Liver (tissue), 9 donors: ENCODE data around the gene PAK4. TPM values are rescaled to one million over a fixed set of nuclear protein-coding genes. Genes with fewer than 3 reads are reported as not detected.
"Not testable (repeated sequence)": the region's sequence is repeated elsewhere in the genome, so short reads cannot be mapped to it uniquely, and the experiment has no call there.

Experiments
- DNase-seq: peaks from one replicate; pipeline ENCODE4 v3.0.0-alpha.2; 2017; ENCODE audit warnings: low spot score
- H3K27ac ChIP-seq, 2 donors: one replicate each; pipeline ENCODE4 v1.7.0; 2013; ENCODE audit warnings: inconsistent platforms in 2 of 2, low read length in 2 of 2, control low read depth in 1 of 2, low read depth in 1 of 2, mild to moderate bottlenecking in 1 of 2
- H3K27me3 ChIP-seq, 4 donors: one replicate each; pipeline versions ENCODE4 v1.6.1 to v1.7.0; 2013; ENCODE audit warnings: low read length in 3 of 4, inconsistent platforms in 1 of 4, mild to moderate bottlenecking in 1 of 4, moderate library complexity in 1 of 4; ENCODE audit not compliant: control insufficient read depth in 4 of 4, insufficient read depth in 4 of 4
- H3K36me3 ChIP-seq, 4 donors: one replicate each; pipeline versions ENCODE4 v1.6.1 to v1.7.0; 2013; ENCODE audit warnings: low read length in 3 of 4, mild to moderate bottlenecking in 3 of 4, low read depth in 1 of 4, moderate library complexity in 1 of 4; ENCODE audit not compliant: control insufficient read depth in 4 of 4, insufficient read depth in 3 of 4
- H3K4me1 ChIP-seq, 4 donors: one replicate each; pipeline versions ENCODE4 v1.6.1 to v1.7.0; 2013; ENCODE audit warnings: low read length in 3 of 4, mild to moderate bottlenecking in 3 of 4, moderate library complexity in 1 of 4; ENCODE audit not compliant: control insufficient read depth in 4 of 4, insufficient read depth in 4 of 4
- H3K4me3 ChIP-seq, 3 donors: one replicate each; pipeline versions ENCODE4 v1.6.1 to v1.7.0; 2013; ENCODE audit warnings: low read length in 3 of 3, control low read depth in 1 of 3, low read depth in 1 of 3, mild to moderate bottlenecking in 1 of 3
- H3K9ac ChIP-seq, 2 donors: one replicate each; pipeline ENCODE4 v1.7.0; 2013; ENCODE audit warnings: low read length in 2 of 2, mild to moderate bottlenecking in 2 of 2, moderate library complexity in 2 of 2, control low read depth in 1 of 2, low read depth in 1 of 2
- H3K9me3 ChIP-seq, 4 donors: one replicate each; pipeline versions ENCODE4 v1.6.1 to v1.7.0; 2013; ENCODE audit warnings: low read length in 3 of 4; ENCODE audit not compliant: control insufficient read depth in 4 of 4
- ATF3 ChIP-seq: IDR thresholded peaks from 2 replicates; pipeline ENCODE4 v1.6.1; 2016; ENCODE audit warnings: antibody characterized with exemption
- CTCF ChIP-seq: fragments of 150-350 bp; IDR thresholded peaks from 2 replicates; pipeline ENCODE4 v1.5.1; 2017; ENCODE audit warnings: improper control_type of control experiment, low read depth, low read length; ENCODE audit not compliant: missing input control
- EGR1 ChIP-seq, 2 donors: IDR thresholded peaks; 2 replicates each; pipeline ENCODE4 v1.6.1; 2016 to 2018; ENCODE audit warnings: antibody characterized with exemption in 2 of 2, low read depth in 2 of 2
- FOXA1 ChIP-seq: IDR thresholded peaks from 2 replicates; pipeline ENCODE4 v1.6.1; 2016; ENCODE audit warnings: antibody characterized with exemption
- HNF4A ChIP-seq, 2 donors: conservative IDR thresholded peaks; 2 replicates each; pipeline ENCODE4 v1.6.1; 2016; ENCODE audit warnings: antibody characterized with exemption in 2 of 2, mild to moderate bottlenecking in 2 of 2
- HNF4G ChIP-seq: IDR thresholded peaks from 2 replicates; pipeline ENCODE4 v1.6.1; 2016; ENCODE audit warnings: antibody characterized with exemption
- JUND ChIP-seq, 2 donors: IDR thresholded peaks; 2 replicates each; pipeline ENCODE4 v1.6.1; 2016; ENCODE audit warnings: antibody characterized with exemption in 2 of 2
- NR2F2 ChIP-seq: IDR thresholded peaks from 2 replicates; pipeline ENCODE4 v1.6.1; 2016; ENCODE audit warnings: antibody characterized with exemption
- RAD21 ChIP-seq, 2 donors: IDR thresholded peaks; 2 replicates each; pipeline ENCODE4 v1.6.1; 2016; ENCODE audit warnings: antibody characterized with exemption in 2 of 2, mild to moderate bottlenecking in 2 of 2
- RXRA ChIP-seq, 2 donors: IDR thresholded peaks; 2 replicates each; pipeline ENCODE4 v1.6.1; 2017 to 2018; ENCODE audit warnings: antibody characterized with exemption in 2 of 2, mild to moderate bottlenecking in 1 of 2
- TAF1 ChIP-seq: conservative IDR thresholded peaks from 2 replicates; pipeline ENCODE4 v1.6.1; 2016; ENCODE audit warnings: antibody characterized with exemption, mild to moderate bottlenecking
- YY1 ChIP-seq: IDR thresholded peaks from 2 replicates; pipeline ENCODE4 v1.6.1; 2016; ENCODE audit warnings: antibody characterized with exemption, mild to moderate bottlenecking
- WGBS: extraction: QIAGEN DNeasy Blood & Tissue Kit; methylation state at CpG from one replicate; pipeline ENCODE4 v1.1.7; 2013; 5-methylcytosine and 5-hydroxymethylcytosine counted together
- polyA plus RNA-seq, 2 donors: library from polyadenylated mRNA; stranded (reverse) in 1 of 2; unstranded in 1 of 2; fragments of 200-250 nt in 1 of 2; fragments of >200 nt in 1 of 2; fragmentation: Nextera tagmentation in 1 of 2; extraction: Ambion mirVana in 1 of 2; gene quantifications; one replicate each; pipeline versions ENCODE4 v1.2.1 to v1.2.3, GENCODE V29; 2013 to 2015
- total RNA-seq, 2 donors: library from RNA; depleted of rRNA; stranded (reverse); fragments of >200 nt; gene quantifications; one replicate each; pipeline ENCODE4 v1.2.3, GENCODE V29; 2014
- TF ChIP-seq, protein P1 (sequence below): IDR thresholded peaks from 2 replicates; pipeline ENCODE4 v1.6.1; 2016; ENCODE audit warnings: antibody characterized with exemption
- donor health status: healthy.
- donor health status: healthy.
- donor health status: healthy.
- donor health status: healthy.
- donor health status: healthy.

PAK4 gene
- total and polyA plus RNA-seq, 4 donors: 5.4 to 16.6 (median 7.7) TPM

DNA sequence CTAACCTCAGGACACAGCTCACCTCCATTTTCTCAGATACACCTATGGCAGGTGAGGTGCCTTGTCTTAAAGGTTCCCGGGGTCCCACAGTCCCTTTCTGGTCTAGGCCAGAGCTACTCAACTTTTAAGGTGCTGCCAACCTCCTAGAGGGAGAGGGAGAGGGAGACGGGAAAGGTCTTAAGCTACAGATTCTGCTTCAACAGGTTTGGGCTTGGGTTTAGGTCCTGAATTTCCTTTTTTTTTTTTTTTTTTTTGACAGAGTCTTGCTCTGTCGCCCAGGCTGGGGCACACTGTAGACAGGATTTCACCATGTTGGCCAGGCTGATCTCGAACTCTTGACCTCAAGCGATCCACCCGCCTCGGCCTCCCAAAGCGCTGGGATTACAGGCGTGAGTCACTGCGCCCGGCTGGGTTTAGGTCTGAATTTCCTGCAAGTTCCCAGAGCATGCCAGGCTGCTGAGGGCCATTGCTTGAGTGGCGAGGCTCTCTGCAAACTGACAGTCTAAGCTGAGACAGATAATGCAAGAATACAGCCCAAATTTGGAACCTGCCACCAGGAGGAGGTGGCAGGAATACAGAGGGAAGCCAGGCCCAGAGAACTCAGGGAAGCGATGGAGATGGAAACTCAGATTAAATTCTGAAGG, 86.3 kb downstream of the PAK4 start:
- Histone ChIP-seq H3K9ac (no peak overlapping the region), H3K36me3 (no peaks in the 10 kb centered on the region), H3K4me3 (no peak overlapping the region), H3K9me3 (peaks cover 0 to 2% (median 0%) of the 10 kb centered on the region in 4 donors), H3K4me1 (no peaks in the 10 kb centered on the region), H3K27ac (no peak overlapping the region), H3K27me3 (peaks cover 0 to 3% (median 0%) of the 10 kb centered on the region in 4 donors)
- no peak for DNase-seq
- TF ChIP-seq YY1: no peak
- no peak for TF ChIP-seq ATF3
- TF ChIP-seq HNF4A (conservative IDR thresholded peaks at IDR 0.05): no peak
- TF ChIP-seq RXRA (IDR thresholded peaks at IDR 0.05): no peak
- TF ChIP-seq TAF1: no peak
- TF ChIP-seq, protein P1, sequence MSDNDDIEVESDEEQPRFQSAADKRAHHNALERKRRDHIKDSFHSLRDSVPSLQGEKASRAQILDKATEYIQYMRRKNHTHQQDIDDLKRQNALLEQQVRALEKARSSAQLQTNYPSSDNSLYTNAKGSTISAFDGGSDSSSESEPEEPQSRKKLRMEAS: no peak
- TF ChIP-seq JUND (IDR thresholded peaks at IDR 0.05): no peak
- TF ChIP-seq FOXA1: no peak
- TF ChIP-seq NR2F2: no peak
- TF ChIP-seq EGR1 (IDR thresholded peaks at IDR 0.05; ENCODE audit: low read depth in 2 of 2): no peak
- WGBS: 76% methylated on average over 13 of the region's 13 CpGs

GRCh38 chr19:39212375-39212742, 86.8 kb downstream of the PAK4 start:
- H3K27me3 ChIP-seq: peaks cover 0 to 3% (median 0%) of the 10 kb centered on the region in 4 donors

GRCh38 chr19:39215323-39215722, 89.7 kb downstream of the PAK4 start:
- not testable (repeated sequence) for DNase-seq, H3K4me1 ChIP-seq, H3K36me3 ChIP-seq, H3K4me3 ChIP-seq, H3K9ac ChIP-seq, H3K9me3 ChIP-seq, H3K27me3 ChIP-seq, H3K27ac ChIP-seq
- WGBS: 88% methylated on average over 3 of the region's 3 CpGs

More at GRCh38 chr19:39212375-39212742, 86.8 kb downstream of the PAK4 start:
- no peak for TF ChIP-seq HNF4G
- TF ChIP-seq RAD21 (IDR thresholded peaks at IDR 0.05): peak; percentile 73 to 83
- peak; percentile 45 for TF ChIP-seq CTCF
- no peaks in the 10 kb centered on the region for H3K36me3 ChIP-seq
- peak; percentile 44 for DNase-seq
- 23% methylated on average over 8 of the region's 8 CpGs for WGBS
- peaks cover 0 to 2% (median 0%) of the 10 kb centered on the region in 4 donors for H3K9me3 ChIP-seq
- H3K27ac ChIP-seq: no peak overlapping the region
- H3K4me1 ChIP-seq: no peaks in the 10 kb centered on the region
- H3K9ac ChIP-seq: no peak overlapping the region
- H3K4me3 ChIP-seq: no peak overlapping the region
